ENCODE data around the gene MAPRE2.
A peak's percentile ranks its signal among the peaks of the same experiment; 100 is the strongest.

The MAPRE2 gene

GRCh38 chr18:35061804-35062203, 20.6 kb downstream of the MAPRE2 start:
- DNase-seq (ENCODE audit: low spot score in 2 of 2) (no peak), ATAC-seq (ENCODE audit: low read depth) (no peak)
- peaks cover 44% of the 10 kb centered on the region for H3K4me1 Mint-ChIP-seq
- peak overlapping the region; percentile 48 for H3K27ac Mint-ChIP-seq
- H3K36me3 Mint-ChIP-seq, result peaks cover 5% of the 10 kb centered on the region
- no peak overlapping the region for H3K4me3 Mint-ChIP-seq
- no peaks in the 10 kb centered on the region for H3K27me3 Mint-ChIP-seq
- H3K9me3 Mint-ChIP-seq, result no peaks in the 10 kb centered on the region

GRCh38 chr18:35062408-35062807, 21.2 kb downstream of the MAPRE2 start:
- no peak for ATAC-seq (ENCODE audit: low read depth)
- Mint-ChIP-seq H3K4me1 (peaks cover 44% of the 10 kb centered on the region), H3K36me3 (peaks cover 3% of the 10 kb centered on the region), H3K9me3 (no peaks in the 10 kb centered on the region), H3K27ac (peak overlapping the region; percentile 48), H3K4me3 (no peak overlapping the region), H3K27me3 (no peaks in the 10 kb centered on the region)
- no peak for DNase-seq (ENCODE audit: low spot score in 2 of 2)

GRCh38 chr18:35063875-35064690, 22.9 kb downstream of the MAPRE2 start:
- H3K9me3 Mint-ChIP-seq, result no peaks in the 10 kb centered on the region
- ATAC-seq (ENCODE audit: low read depth) (no peak), DNase-seq (ENCODE audit: low spot score in 2 of 2) (no peak)
- peaks cover 39% of the 10 kb centered on the region for H3K4me1 Mint-ChIP-seq
- peak overlapping the region; percentile 47 for H3K27ac Mint-ChIP-seq
- H3K4me3 Mint-ChIP-seq, result no peak overlapping the region
- H3K36me3 Mint-ChIP-seq, result peaks cover 3% of the 10 kb centered on the region
- H3K27me3 Mint-ChIP-seq, result no peaks in the 10 kb centered on the region

DNA sequence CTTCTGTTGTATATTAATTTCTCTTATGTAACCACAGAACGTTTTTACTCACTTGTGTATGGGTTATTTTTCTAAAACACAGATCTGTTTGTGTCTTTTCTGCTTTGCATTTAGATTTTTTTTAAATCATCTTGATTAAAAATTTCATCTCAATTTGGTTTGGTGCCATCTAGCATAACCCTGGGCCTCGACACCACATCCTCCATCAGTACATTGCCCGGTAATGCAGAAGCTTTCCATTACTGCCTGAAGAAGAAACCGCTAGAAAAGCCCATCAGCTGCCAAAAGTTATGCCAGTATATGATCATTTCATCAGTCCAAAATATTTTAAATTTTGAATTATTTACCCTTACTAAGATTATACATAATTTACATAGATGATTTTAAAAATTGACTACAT, 26.2 kb downstream of the MAPRE2 start:
- Mint-ChIP-seq H3K9me3 (no peaks in the 10 kb centered on the region), H3K27me3 (no peaks in the 10 kb centered on the region), H3K27ac (peak overlapping the region; percentile 87), H3K4me3 (no peak overlapping the region), H3K4me1 (peaks cover 42% of the 10 kb centered on the region), H3K36me3 (peaks cover 17% of the 10 kb centered on the region)
- ATAC-seq (ENCODE audit: low read depth) (no peak), DNase-seq (ENCODE audit: low spot score in 2 of 2) (no peak)

GRCh38 chr18:35071819-35072247, 30.6 kb downstream of the MAPRE2 start:
- ATAC-seq (ENCODE audit: low read depth) (peak; percentile 34), DNase-seq (ENCODE audit: low spot score in 2 of 2) (no peak)
- Mint-ChIP-seq H3K9me3 (no peaks in the 10 kb centered on the region), H3K27ac (peak overlapping the region; percentile 89), H3K4me3 (no peak overlapping the region), H3K27me3 (no peaks in the 10 kb centered on the region), H3K4me1 (peaks cover 29% of the 10 kb centered on the region), H3K36me3 (peaks cover 14% of the 10 kb centered on the region)

DNA sequence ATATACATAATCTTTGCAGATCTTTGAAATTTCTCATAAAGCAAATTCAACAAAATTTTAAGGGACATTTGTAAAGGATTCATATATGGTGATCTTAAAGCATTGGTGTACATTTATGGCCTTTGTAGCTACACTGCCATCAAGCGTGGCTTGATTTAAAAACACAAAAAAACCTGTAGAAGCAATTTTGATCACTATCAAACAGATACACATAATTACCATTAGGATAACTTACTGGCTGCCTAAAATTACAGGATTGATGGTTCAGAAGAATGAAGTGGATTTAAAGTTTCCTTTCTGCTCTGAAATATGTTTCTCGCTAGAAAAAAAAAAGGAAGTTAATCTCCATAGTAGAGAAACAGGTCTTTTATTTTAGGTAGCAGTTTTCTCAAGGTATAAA, 31.4 kb downstream of the MAPRE2 start:
- no peaks in the 10 kb centered on the region for H3K27me3 Mint-ChIP-seq
- no peaks in the 10 kb centered on the region for H3K9me3 Mint-ChIP-seq
- no peak for DNase-seq (ENCODE audit: low spot score in 2 of 2)
- no peak overlapping the region for H3K4me3 Mint-ChIP-seq
- peaks cover 27% of the 10 kb centered on the region for H3K4me1 Mint-ChIP-seq
- peak; percentile 27 for ATAC-seq (ENCODE audit: low read depth)
- no peak overlapping the region for H3K27ac Mint-ChIP-seq
- peaks cover 17% of the 10 kb centered on the region for H3K36me3 Mint-ChIP-seq

DNA sequence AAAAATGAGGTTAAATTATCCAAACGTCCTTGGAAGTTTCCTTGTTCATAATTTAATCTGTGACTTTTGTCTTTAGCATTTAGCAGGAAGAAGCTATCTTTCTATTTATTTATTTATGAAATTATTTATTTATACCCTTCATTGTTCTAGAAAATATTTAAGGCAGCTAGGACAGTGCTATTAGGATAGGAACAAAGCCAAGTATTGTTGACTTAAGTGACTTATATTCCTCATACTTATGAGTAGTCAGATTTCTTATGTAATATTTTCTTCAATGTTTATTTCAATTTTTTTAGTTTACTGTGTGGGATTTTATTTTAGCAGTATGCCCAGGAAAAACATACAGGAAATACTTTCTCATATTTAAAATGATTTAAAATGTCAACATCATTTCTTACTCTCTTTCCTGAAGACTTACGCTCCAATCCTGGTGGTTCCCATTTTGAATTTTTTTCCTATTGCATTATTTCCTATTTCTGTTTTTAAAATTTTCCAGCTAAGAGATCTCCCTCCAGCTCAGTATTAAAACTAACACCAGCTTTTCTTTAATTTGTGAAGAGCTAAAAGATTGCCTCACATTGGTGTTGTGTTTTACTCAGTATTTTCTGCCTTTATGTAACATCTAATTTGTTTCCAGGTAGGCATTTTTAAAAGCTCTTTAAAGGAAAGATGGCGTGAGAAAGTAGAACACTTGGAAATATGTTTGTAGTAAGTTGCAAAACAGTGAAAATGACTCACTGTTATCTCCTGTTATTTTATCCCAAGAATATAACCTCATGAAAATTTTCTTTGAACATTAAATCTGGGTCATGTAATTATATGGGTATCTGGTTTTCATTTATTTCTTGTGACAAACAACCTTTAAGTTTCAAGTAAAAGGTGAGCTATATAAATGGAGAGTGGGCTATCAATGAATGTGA, 32.2 kb downstream of the MAPRE2 start:
- H3K27me3 Mint-ChIP-seq, result no peaks in the 10 kb centered on the region
- H3K9me3 Mint-ChIP-seq, result no peaks in the 10 kb centered on the region
- no peak for ATAC-seq (ENCODE audit: low read depth)
- no peak overlapping the region for H3K4me3 Mint-ChIP-seq
- no peak overlapping the region for H3K27ac Mint-ChIP-seq
- no peak for DNase-seq (ENCODE audit: low spot score in 2 of 2)
- H3K4me1 Mint-ChIP-seq, result peaks cover 27% of the 10 kb centered on the region
- peaks cover 17% of the 10 kb centered on the region for H3K36me3 Mint-ChIP-seq

- no peak for ATAC-seq (ENCODE audit: low read depth)
- no peak for DNase-seq (ENCODE audit: low spot score in 2 of 2)
- Mint-ChIP-seq H3K4me3 (no peak overlapping the region), H3K27me3 (no peaks in the 10 kb centered on the region), H3K36me3 (peaks cover 24% of the 10 kb centered on the region), H3K27ac (no peak overlapping the region), H3K4me1 (peaks cover 32% of the 10 kb centered on the region), H3K9me3 (no peaks in the 10 kb centered on the region)
Observed at GRCh38 chr18:35074581-35074980, 33.4 kb downstream of the MAPRE2 start.

DNA sequence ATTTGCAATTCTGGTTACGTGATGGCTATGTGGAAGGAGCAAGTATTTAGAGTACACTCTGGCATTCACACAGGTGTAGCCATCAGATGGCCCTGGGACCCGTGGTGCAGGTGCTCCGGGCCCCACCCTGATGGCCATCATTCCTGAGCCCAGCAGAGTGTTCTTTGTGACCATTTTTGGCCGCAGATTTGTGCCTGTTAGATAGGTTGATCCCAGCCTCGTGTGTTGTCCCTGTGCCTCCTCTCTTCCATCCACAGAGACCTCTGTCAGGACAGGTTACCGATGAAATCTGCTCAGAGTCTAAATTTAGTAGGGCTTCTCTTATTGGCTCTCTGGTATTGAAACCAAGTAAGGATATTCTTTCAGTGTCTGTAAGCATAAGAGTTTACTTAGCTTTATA, 33.9 kb downstream of the MAPRE2 start:
- H3K27ac Mint-ChIP-seq, result peak overlapping the region; percentile 20
- H3K4me1 Mint-ChIP-seq, result peaks cover 30% of the 10 kb centered on the region
- H3K9me3 Mint-ChIP-seq, result no peaks in the 10 kb centered on the region
- H3K4me3 Mint-ChIP-seq, result no peak overlapping the region
- ATAC-seq (ENCODE audit: low read depth) (no peak), DNase-seq (ENCODE audit: low spot score in 2 of 2) (no peak)
- H3K36me3 Mint-ChIP-seq, result peaks cover 24% of the 10 kb centered on the region
- no peaks in the 10 kb centered on the region for H3K27me3 Mint-ChIP-seq

GRCh38 chr18:35076135-35076924, 35.1 kb downstream of the MAPRE2 start:
- Mint-ChIP-seq H3K9me3 (no peaks in the 10 kb centered on the region), H3K4me1 (peaks cover 27% of the 10 kb centered on the region), H3K27ac (no peak overlapping the region), H3K36me3 (peaks cover 24% of the 10 kb centered on the region), H3K4me3 (no peak overlapping the region), H3K27me3 (no peaks in the 10 kb centered on the region)
- no peak for DNase-seq (ENCODE audit: low spot score in 2 of 2)
- ATAC-seq (ENCODE audit: low read depth), result no peak

DNA sequence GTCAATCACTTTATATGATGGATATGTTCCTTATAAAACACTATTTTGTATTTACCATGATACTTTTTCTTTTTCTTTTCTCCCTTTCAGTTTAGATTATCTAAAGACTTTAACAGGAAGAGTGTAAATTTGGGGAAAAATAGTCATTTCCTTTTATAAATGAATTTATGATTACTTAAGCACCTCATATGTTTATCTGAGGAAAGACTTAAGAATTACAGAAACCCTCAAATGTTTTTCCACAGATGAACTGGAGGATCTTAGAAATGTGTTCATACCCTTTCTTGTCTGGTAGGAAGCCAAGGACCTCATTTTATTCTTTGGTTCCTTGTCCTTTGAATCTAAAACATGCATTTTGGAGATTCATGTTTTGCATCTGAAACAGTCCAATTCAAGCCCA, 36.7 kb downstream of the MAPRE2 start:
- ATAC-seq (ENCODE audit: low read depth) (no peak), DNase-seq (ENCODE audit: low spot score in 2 of 2) (no peak)
- peaks cover 22% of the 10 kb centered on the region for H3K4me1 Mint-ChIP-seq
- H3K27ac Mint-ChIP-seq, result no peak overlapping the region
- H3K9me3 Mint-ChIP-seq, result no peaks in the 10 kb centered on the region
- peaks cover 22% of the 10 kb centered on the region for H3K36me3 Mint-ChIP-seq
- H3K4me3 Mint-ChIP-seq, result no peak overlapping the region
- H3K27me3 Mint-ChIP-seq, result no peaks in the 10 kb centered on the region

DNA sequence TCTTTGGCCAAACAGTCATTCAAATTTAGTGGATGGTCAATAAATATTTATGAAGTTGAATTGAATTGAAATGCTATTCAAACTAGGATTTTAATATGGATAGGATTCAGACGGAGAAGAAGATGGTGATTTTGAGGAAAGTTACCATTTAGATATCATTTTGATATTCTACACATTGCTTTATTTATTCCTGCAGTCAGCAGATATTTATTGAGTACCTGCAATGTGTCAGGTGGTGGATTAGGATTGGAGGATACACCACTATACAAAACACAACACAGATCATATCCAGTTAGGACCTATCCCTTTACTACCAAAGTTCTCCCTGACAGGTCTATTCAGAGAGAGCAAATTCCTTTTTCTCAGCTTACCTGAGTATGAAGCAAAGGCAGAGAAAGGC, 38.8 kb downstream of the MAPRE2 start:
- no peak for ATAC-seq (ENCODE audit: low read depth)
- no peaks in the 10 kb centered on the region for H3K27me3 Mint-ChIP-seq
- H3K4me1 Mint-ChIP-seq, result peaks cover 22% of the 10 kb centered on the region
- no peaks in the 10 kb centered on the region for H3K9me3 Mint-ChIP-seq
- H3K27ac Mint-ChIP-seq, result no peak overlapping the region
- DNase-seq (ENCODE audit: low spot score in 2 of 2), result no peak
- peaks cover 27% of the 10 kb centered on the region for H3K36me3 Mint-ChIP-seq
- no peak overlapping the region for H3K4me3 Mint-ChIP-seq

GRCh38 chr18:35083174-35083712, 42.0 kb downstream of the MAPRE2 start:
- Mint-ChIP-seq H3K36me3 (peaks cover 29% of the 10 kb centered on the region), H3K27ac (no peak overlapping the region)

More at GRCh38 chr18:35083174-35083712, 42.0 kb downstream of the MAPRE2 start:
- DNase-seq (ENCODE audit: low spot score in 2 of 2) (no peak), ATAC-seq (ENCODE audit: low read depth) (no peak)
- Mint-ChIP-seq H3K9me3 (no peaks in the 10 kb centered on the region), H3K27me3 (no peaks in the 10 kb centered on the region), H3K4me1 (peaks cover 24% of the 10 kb centered on the region), H3K4me3 (no peak overlapping the region)

Data from memory B cell (primary cell).